NCI-H526 (cell line): ENCODE data around the gene NR1H2.
A peak's percentile ranks its signal among the peaks of the same experiment; 100 is the strongest.

Source experiments
- DNase-seq, 2 experiments: peaks; one replicate each; lab custom pipeline; 2025; lab: John Stamatoyannopoulos, UW

NR1H2 gene

GRCh38 chr19:50401605-50402450, 25.6 kb downstream of the NR1H2 start:
- DNase-seq = no peak

- DNase-seq = no peak
Measured at GRCh38 chr19:50402544-50403301, 26.5 kb downstream of the NR1H2 start.

- no peak for DNase-seq
Measured at GRCh38 chr19:50406156-50406820, 30.0 kb downstream of the NR1H2 start.

- no peak for DNase-seq
Measured at GRCh38 chr19:50406829-50407228, 30.6 kb downstream of the NR1H2 start.

GRCh38 chr19:50409347-50409746, 33.1 kb downstream of the NR1H2 start:
- DNase-seq = no peak

- no peak for DNase-seq
Measured at GRCh38 chr19:50410109-50410508, 33.9 kb downstream of the NR1H2 start.

- DNase-seq = no peak
Measured at GRCh38 chr19:50412419-50412818, 36.2 kb downstream of the NR1H2 start.

GRCh38 chr19:50413096-50413495, 36.8 kb downstream of the NR1H2 start:
- DNase-seq = no peak

- DNase-seq = no peak
Measured at GRCh38 chr19:50413531-50413930, 37.3 kb downstream of the NR1H2 start.

- DNase-seq = peak; percentile 52 to 84
Measured at GRCh38 chr19:50414864-50415660, 38.8 kb downstream of the NR1H2 start.

- DNase-seq = no peak
Measured at GRCh38 chr19:50415661-50416033, 39.4 kb downstream of the NR1H2 start.

- no peak for DNase-seq
Measured at GRCh38 chr19:50416034-50416977, 40.0 kb downstream of the NR1H2 start.

- DNase-seq = peak; percentile 47 to 85
Measured at GRCh38 chr19:50417111-50418081, 41.1 kb downstream of the NR1H2 start.

GRCh38 chr19:50418176-50419021, 42.1 kb downstream of the NR1H2 start, which contains the start of gene SPIB:
TSS of gene SPIB (plus strand) at chr19:50418938. CDS start at chr19:50418963, 25 bp downstream.
- DNase-seq = peak in 1 of 2 experiments; percentile 44

- DNase-seq = peak in 1 of 2 experiments; percentile 60
Measured at GRCh38 chr19:50419022-50419579, 42.8 kb downstream of the NR1H2 start.

- peak in 1 of 2 experiments; percentile 60 for DNase-seq
Measured at GRCh38 chr19:50419580-50420035, 43.4 kb downstream of the NR1H2 start.

GRCh38 chr19:50420127-50420526, 43.9 kb downstream of the NR1H2 start:
- DNase-seq = no peak

- no peak for DNase-seq
Measured at GRCh38 chr19:50420808-50421207, 44.6 kb downstream of the NR1H2 start.
